PC-3 (cell line): Measurements from ENCODE around the gene NRAP. TPM values are rescaled to one million over a fixed set of nuclear protein-coding genes. Genes with fewer than 3 reads are reported as not detected.

Experiments used
- ATAC-seq: fragments of 200-7000 bp; cut with Tn5 transposase; 2 replicates; pipeline ENCODE4 v1.9.1; 2020; ENCODE audit warnings: mild to moderate bottlenecking, moderate library complexity
- BruUV-seq: library from RNA; stranded (reverse); fragments of 400-500 nt; replicated peaks from 2 replicates; lab custom pipeline; 2021; lab: Mats Ljungman, UMichigan
- CTCF ChIA-PET: fragments of 300-600 bp; sonication (Branson Sonifier 250); formaldehyde crosslinking; loops from one replicate; lab custom pipeline; 2022; ENCODE audit warnings: antibody characterized with exemption; lab: Charles Lee
- POLR2A ChIA-PET: fragments of 300-600 bp; sonication (Branson Sonifier 250); formaldehyde crosslinking; loops from one replicate; lab custom pipeline; 2022; ENCODE audit warnings: antibody characterized with exemption; ENCODE audit not compliant: unreplicated experiment; lab: Charles Lee
- DNase-seq: peaks from one replicate; pipeline ENCODE4 v3.0.0-alpha.2; 2015
- H2AFZ ChIP-seq: fragments of 300-600 bp; sonication (generic); 2 replicates; pipeline ENCODE4 v1.6.0; 2016; ENCODE audit warnings: antibody characterized with exemption, low read length
- H3F3A ChIP-seq: fragments of 300-600 bp; sonication (generic); one replicate; pipeline ENCODE4 v1.6.0; 2017; ENCODE audit warnings: antibody characterized with exemption, low read length, control low read depth, mild to moderate bottlenecking; ENCODE audit not compliant: unreplicated experiment
- H3K27ac ChIP-seq: fragments of 300-600 bp; sonication (generic); 2 replicates; pipeline ENCODE4 v1.5.1; 2016; ENCODE audit warnings: mild to moderate bottlenecking, low read length
- H3K27me3 ChIP-seq: fragments of 300-600 bp; sonication (generic); 2 replicates; pipeline ENCODE4 v1.6.1; 2016; ENCODE audit warnings: low read length, mixed read lengths
- H3K36me3 ChIP-seq: fragments of 300-600 bp; sonication (generic); 2 replicates; pipeline ENCODE4 v1.6.1; 2016; ENCODE audit warnings: low read depth, mixed run types, low read length, mixed read lengths
- H3K4me1 ChIP-seq: fragments of 300-600 bp; sonication (generic); 2 replicates; pipeline ENCODE4 v1.5.1; 2016; ENCODE audit warnings: low read length; ENCODE audit not compliant: insufficient read depth
- H3K4me2 ChIP-seq: fragments of 300-600 bp; sonication (generic); 2 replicates; pipeline ENCODE4 v1.6.0; 2016; ENCODE audit warnings: low read length
- H3K4me3 ChIP-seq: fragments of 300-600 bp; sonication (generic); 2 replicates; pipeline ENCODE4 v1.5.1; 2016; ENCODE audit warnings: mild to moderate bottlenecking, low read length, mixed read lengths
- H3K79me2 ChIP-seq: fragments of 300-600 bp; sonication (generic); 2 replicates; pipeline ENCODE4 v1.6.1; 2017; ENCODE audit warnings: low read length, mixed read lengths
- H3K9ac ChIP-seq: fragments of 300-600 bp; sonication (generic); 2 replicates; pipeline ENCODE4 v1.6.0; 2016; ENCODE audit warnings: mild to moderate bottlenecking, low read length
- H3K9me2 ChIP-seq: fragments of 300-600 bp; sonication (generic); replicated peaks from 2 replicates; pipeline ENCODE4 v1.6.1; 2016; ENCODE audit warnings: mixed run types, low read length, mixed read lengths
- H3K9me3 ChIP-seq: fragments of 300-600 bp; sonication (generic); 2 replicates; pipeline ENCODE4 v1.6.1; 2016; ENCODE audit warnings: low read length, mixed read lengths
- H4K20me1 ChIP-seq: fragments of 300-600 bp; sonication (generic); 2 replicates; pipeline ENCODE4 v1.6.1; 2016; ENCODE audit warnings: low read length, mixed read lengths
- CTCF ChIP-seq: fragments of 300-600 bp; sonication (generic); conservative IDR thresholded peaks from 2 replicates; pipeline ENCODE4 v1.5.1; 2017; ENCODE audit warnings: antibody characterized with exemption, low read depth, mild to moderate bottlenecking, low read length
- EZH2 ChIP-seq: fragments of 300-600 bp; sonication (generic); IDR thresholded peaks from one replicate; pipeline ENCODE4 v1.6.1; 2017; ENCODE audit warnings: antibody characterized with exemption, mild to moderate bottlenecking, low read length; ENCODE audit not compliant: unreplicated experiment
- EZH2phosphoT487 ChIP-seq: fragments of 300-600 bp; sonication (generic); IDR thresholded peaks from 2 replicates; pipeline ENCODE4 v1.6.1; 2018; ENCODE audit warnings: mild to moderate bottlenecking, antibody characterized with exemption, low read length, borderline replicate concordance
- intact Hi-C: fragments of 100-400 bp; cut with micrococcal nuclease; formaldehyde crosslinking; loops from 2 replicates; pipeline ENCODE4 v1.9.0; 2023
- total RNA-seq: library from RNA; depleted of rRNA; stranded (reverse); fragments of >200 nt; gene quantifications from 2 replicates; pipeline ENCODE4 v1.2.3, GENCODE V29; 2014

The NRAP gene
- total RNA-seq, 1 experiment from 2014 or later, result not detected

DNA sequence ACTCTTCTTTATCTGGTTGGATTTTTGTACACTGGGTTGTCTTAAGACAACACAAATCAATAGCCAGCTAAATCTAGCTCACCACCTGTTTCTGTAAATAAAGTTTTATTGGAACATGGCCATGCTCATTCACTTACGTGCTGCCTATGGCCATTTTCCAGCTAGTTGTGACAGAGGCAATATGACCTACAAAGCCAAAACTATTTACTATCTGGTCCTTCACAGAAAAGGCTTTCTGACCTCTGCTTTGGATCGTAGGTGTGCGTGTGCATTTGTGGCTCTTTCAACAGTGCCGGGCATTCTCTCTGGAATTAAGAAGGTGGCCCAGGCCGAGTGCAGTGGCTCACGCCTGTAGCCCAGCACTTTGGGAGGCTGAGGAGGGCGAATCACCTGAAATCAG, 45.5 kb downstream of the NRAP start:
- Histone ChIP-seq H3K27ac (no peak overlapping the region), H3F3A (no peaks in the 10 kb centered on the region), H4K20me1 (no peaks in the 10 kb centered on the region), H2AFZ (no peak overlapping the region), H3K27me3 (peaks cover 82% of the 10 kb centered on the region), H3K4me1 (no peaks in the 10 kb centered on the region), H3K9me2 (no peaks in the 10 kb centered on the region), H3K4me3 (no peak overlapping the region), H3K9me3 (no peaks in the 10 kb centered on the region), H3K4me2 (no peak overlapping the region), H3K9ac (no peak overlapping the region), H3K36me3 (no peaks in the 10 kb centered on the region), H3K79me2 (no peaks in the 10 kb centered on the region)
- CTCF ChIA-PET, result no interaction called here
- ATAC-seq (no peak), DNase-seq (no peak)
- POLR2A ChIA-PET, result no interaction called here
- BruUV-seq, result no TSS peak
- intact Hi-C loops, result no loop called here
- TF ChIP-seq EZH2, result no peak
- no peak for TF ChIP-seq CTCF

GRCh38 chr10:113617086-113617485, 46.8 kb downstream of the NRAP start:
- H3K4me3 ChIP-seq, result no peak overlapping the region
- H3K27ac ChIP-seq, result no peak overlapping the region
- no peak overlapping the region for H3K4me2 ChIP-seq
- H3K36me3 ChIP-seq, result no peaks in the 10 kb centered on the region
- H3K27me3 ChIP-seq, result peaks cover 75% of the 10 kb centered on the region
- no peak overlapping the region for H2AFZ ChIP-seq
- H3K9me3 ChIP-seq, result no peaks in the 10 kb centered on the region
- intact Hi-C loops, result no loop called here
- DNase-seq (no peak), ATAC-seq (no peak)
- H3K79me2 ChIP-seq, result no peaks in the 10 kb centered on the region
- H3F3A ChIP-seq, result no peaks in the 10 kb centered on the region
- no peak for TF ChIP-seq EZH2phosphoT487
- TF ChIP-seq EZH2, result no peak
- TF ChIP-seq CTCF, result no peak
- no TSS peak for BruUV-seq
- H4K20me1 ChIP-seq, result no peaks in the 10 kb centered on the region
- H3K9me2 ChIP-seq, result no peaks in the 10 kb centered on the region
- H3K4me1 ChIP-seq, result no peaks in the 10 kb centered on the region
- H3K9ac ChIP-seq, result no peak overlapping the region
- ChIA-PET POLR2A (no interaction called here), CTCF (no interaction called here)

DNA sequence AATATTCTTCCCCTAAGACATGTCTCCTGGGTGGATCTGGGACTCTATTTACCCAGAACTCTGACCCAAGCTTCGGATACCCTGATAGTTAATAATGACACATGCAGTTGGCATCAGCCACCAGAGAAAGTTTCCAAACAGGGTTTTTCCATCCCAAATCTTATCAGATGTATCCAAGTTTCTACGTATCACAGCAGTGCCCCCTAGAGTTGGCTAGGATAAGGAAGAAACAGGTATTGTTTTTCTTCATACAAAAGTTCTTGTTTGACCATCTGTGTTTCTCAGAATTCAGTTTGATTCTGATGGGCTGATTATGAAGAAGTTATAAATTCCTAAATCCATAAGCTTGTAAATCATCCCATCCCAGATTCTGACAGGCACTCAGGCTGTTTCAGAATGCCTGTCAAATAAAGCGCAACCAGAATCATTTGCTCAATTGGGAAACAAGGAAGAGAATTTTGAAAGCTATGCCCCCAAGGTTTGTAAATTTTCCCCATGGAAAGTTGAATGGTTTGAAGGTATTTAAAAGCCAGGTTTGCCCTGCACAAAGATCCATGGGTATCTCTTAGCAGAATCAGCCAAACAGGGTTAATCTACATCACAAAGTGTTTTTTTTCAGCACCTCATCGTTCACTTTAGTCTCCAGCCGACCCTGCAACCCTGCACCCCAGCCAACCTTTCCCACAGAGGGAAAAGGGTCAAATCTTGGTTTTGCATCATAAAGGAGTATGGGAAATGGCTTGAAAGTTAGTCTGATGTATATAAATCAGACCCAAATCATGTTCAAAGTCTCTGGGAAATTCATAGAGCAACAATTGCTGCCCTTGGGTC, 47.4 kb downstream of the NRAP start:
- Histone ChIP-seq H3K9me2 (no peaks in the 10 kb centered on the region), H3K9ac (no peak overlapping the region), H4K20me1 (no peaks in the 10 kb centered on the region), H3K27ac (no peak overlapping the region), H3K27me3 (peaks cover 69% of the 10 kb centered on the region), H3K4me1 (no peaks in the 10 kb centered on the region), H3K4me3 (no peak overlapping the region), H2AFZ (no peak overlapping the region), H3K9me3 (no peaks in the 10 kb centered on the region), H3K4me2 (no peak overlapping the region), H3K36me3 (no peaks in the 10 kb centered on the region), H3F3A (no peaks in the 10 kb centered on the region), H3K79me2 (no peaks in the 10 kb centered on the region)
- CTCF ChIA-PET, result no interaction called here
- intact Hi-C loops, result no loop called here
- TF ChIP-seq CTCF, result peak; percentile 58
- TF ChIP-seq EZH2phosphoT487, result no peak
- ATAC-seq (no peak), DNase-seq (peak; percentile 22)
- BruUV-seq, result no TSS peak
- POLR2A ChIA-PET, result no interaction called here
